Omental fat pad (tissue), 4 donors: Measurements from ENCODE around the gene TUG1. TPM values are rescaled to one million over a fixed set of nuclear protein-coding genes. Genes with fewer than 3 reads are reported as not detected.

Experiments used
- ATAC-seq: fragments of 150-250 bp; one replicate; pipeline ENCODE4 v1.9.1; 2016; ENCODE audit warnings: mild to moderate bottlenecking, moderate library complexity; ENCODE audit not compliant: low FRiP score
- DNase-seq: peaks from one replicate; pipeline ENCODE4 v3.0.0-alpha.2; 2019; ENCODE audit warnings: low spot score
- CTCF ChIP-seq, 3 donors: fragments of 450-650 bp; IDR thresholded peaks; one replicate each; pipeline ENCODE4 v1.5.1; 2016 to 2017; ENCODE audit warnings: antibody characterized with exemption in 3 of 3, mild to moderate bottlenecking in 3 of 3, moderate library complexity in 2 of 3
- total RNA-seq, 4 donors: library from RNA; depleted of rRNA; stranded (reverse); fragments of >200 nt; gene quantifications; one replicate each; pipeline ENCODE4 v1.1.0, GENCODE V29; 2016

Gene TUG1
- total RNA-seq, 4 donors from 2014 or later, result 55.9 to 108 (median 61.0) TPM

GRCh38 chr22:30926706-30927105 lies 42.4 kb upstream of the TUG1 start:
- no peak for TF ChIP-seq CTCF (IDR thresholded peaks at IDR 0.05)
- DNase-seq, result no peak
- ATAC-seq, result no peak

DNA sequence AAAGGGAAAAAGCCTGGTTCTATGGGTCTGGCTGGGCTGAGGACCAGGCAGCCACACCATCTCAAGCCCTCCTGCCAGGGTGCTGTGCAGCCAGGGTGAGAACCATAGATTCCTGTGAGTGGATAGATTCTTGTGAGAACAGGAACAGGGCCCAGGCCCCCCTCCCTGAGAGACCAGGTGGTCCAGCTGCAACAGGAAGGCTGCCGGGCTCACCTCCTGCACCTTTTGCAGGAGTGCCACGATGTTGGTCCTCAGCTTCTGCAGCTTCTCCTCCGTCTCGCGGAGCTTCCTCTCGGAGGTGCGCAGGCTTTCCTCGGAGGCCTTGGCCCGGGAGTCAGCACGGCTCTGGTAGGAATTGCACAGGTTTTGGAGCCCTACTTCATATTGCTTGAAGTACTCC lies 41.3 kb upstream of the TUG1 start:
- DNase-seq, result no peak
- ATAC-seq, result no peak
- TF ChIP-seq CTCF (IDR thresholded peaks at IDR 0.05), result no peak

GRCh38 chr22:30928401-30928800 lies 40.7 kb upstream of the TUG1 start:
- ATAC-seq, result no peak
- no peak for TF ChIP-seq CTCF (IDR thresholded peaks at IDR 0.05)
- no peak for DNase-seq

DNA sequence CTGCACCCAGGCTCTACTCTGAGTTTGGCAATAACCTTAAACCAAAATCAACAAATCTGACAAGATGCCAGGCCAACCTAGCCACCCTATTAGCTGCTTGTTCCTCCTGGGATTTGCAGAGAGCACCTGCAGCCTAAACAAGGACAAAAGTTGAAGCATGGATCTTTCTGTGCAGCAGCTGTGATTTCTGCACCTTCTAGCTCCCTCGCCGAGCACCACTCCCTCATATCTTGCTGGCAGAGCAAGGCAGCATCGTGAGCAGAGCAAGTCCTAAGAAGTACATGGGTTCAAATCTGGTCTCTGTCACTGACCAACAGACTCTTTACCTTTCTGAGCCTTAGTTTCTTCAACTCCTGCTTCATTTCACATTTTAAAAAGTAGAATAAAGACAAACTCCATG lies 38.8 kb upstream of the TUG1 start:
- DNase-seq (no peak), ATAC-seq (no peak)
- no peak for TF ChIP-seq CTCF (IDR thresholded peaks at IDR 0.05)

DNA sequence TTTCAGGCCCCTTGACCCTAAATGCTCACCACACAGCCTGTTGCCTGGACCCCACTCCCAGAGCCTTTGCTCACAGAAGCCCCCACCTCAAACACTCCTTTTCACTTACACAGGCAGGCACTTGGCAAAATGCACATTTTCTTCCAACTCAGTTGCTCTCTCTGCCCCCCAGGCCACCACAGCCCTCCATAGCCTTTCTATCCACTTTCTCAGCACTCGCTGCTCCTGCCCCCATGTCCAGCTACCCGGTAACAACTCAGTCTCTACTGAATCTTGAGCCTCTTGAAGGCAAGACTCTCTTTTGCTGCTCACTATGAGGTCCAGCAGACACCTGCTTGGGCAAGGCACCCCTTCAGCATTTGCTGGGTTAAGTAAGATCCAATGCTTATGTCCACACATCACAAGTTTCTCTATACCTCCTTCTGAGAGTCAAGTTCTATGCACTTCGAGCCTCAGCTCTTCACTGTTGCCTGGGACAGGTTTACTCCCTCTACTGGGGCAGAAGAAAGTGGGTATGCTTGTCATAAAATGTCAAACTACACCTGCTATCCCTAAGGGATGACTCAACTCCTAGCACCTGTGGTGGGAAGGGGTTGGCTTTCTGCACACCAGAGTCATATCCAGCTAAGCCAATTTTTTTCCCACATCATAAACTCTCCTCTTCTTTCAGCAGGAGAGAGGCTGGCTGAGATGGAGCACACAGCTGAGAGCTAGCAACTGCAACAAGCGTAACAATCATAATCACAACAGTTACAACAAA lies 37.3 kb upstream of the TUG1 start:
- no peak for DNase-seq
- no peak for ATAC-seq
- TF ChIP-seq CTCF (IDR thresholded peaks at IDR 0.05), result no peak

DNA sequence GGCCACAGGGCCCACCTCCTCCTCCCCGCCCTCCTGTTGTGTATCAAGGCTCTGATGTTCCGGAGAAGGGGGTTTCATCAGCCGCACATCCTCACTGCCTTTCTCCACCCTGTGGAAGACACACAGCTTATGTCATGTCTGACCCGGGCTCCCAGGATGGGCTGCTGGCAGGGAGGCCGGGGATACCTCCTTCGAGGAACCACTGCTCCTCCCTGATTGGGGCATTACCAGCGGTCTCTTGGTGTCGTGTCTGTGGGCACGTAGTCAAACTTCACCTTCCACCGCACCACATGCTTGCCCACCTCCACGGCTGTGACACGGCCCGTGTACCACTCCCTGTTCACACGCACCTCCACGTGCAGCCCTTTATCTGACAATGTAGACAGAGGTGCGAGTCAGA lies 36.4 kb upstream of the TUG1 start:
- no peak for TF ChIP-seq CTCF (IDR thresholded peaks at IDR 0.05)
- ATAC-seq, result no peak
- no peak for DNase-seq

GRCh38 chr22:30933457-30933856 lies 35.6 kb upstream of the TUG1 start:
- ATAC-seq, result no peak
- no peak for TF ChIP-seq CTCF (IDR thresholded peaks at IDR 0.05)

More at GRCh38 chr22:30933457-30933856, 35.6 kb upstream of the TUG1 start:
- no peak for DNase-seq
